Measurements from ENCODE around the gene CRIM1. TPM values are rescaled to one million over a fixed set of nuclear protein-coding genes. Genes with fewer than 3 reads are reported as not detected.

CRIM1 gene
- total RNA-seq, 1 donor from 2014 or later: 158 TPM

GRCh38 chr2:36549165-36549574 is 193.6 kb downstream of the CRIM1 start:
- peaks cover 83% of the 10 kb centered on the region for H3K36me3 ChIP-seq
- no peak overlapping the region for H3K4me3 ChIP-seq
- intact Hi-C loops (cut with DNase I): no loop called here
- DNase-seq (no peak), ATAC-seq (no peak)
- TF ChIP-seq CTCF (IDR thresholded peaks at IDR 0.05): no peak
- no peak overlapping the region for H3K27ac ChIP-seq
- H3K27me3 ChIP-seq: no peaks in the 10 kb centered on the region
- no peaks in the 10 kb centered on the region for H3K4me1 ChIP-seq
- no peaks in the 10 kb centered on the region for H3K9me3 ChIP-seq

DNA sequence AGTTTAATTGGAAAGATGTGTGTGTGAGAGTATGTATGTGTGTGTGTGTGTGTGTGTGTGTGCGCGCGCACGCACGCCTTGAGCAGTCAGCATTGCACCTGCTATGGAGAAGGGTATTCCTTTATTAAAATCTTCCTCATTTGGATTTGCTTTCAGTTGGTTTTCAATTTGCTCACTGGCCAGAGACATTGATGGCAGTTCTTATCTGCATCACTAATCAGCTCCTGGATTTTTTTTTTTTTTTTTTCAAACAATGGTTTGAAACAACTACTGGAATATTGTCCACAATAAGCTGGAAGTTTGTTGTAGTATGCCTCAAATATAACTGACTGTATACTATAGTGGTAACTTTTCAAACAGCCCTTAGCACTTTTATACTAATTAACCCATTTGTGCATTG is 194.4 kb downstream of the CRIM1 start:
- no peak for TF ChIP-seq CTCF (IDR thresholded peaks at IDR 0.05)
- H3K36me3 ChIP-seq: peaks cover 75% of the 10 kb centered on the region
- intact Hi-C loops (cut with DNase I): no loop called here

GRCh38 chr2:36553683-36554082 is 198.1 kb downstream of the CRIM1 start:
- no peak overlapping the region for H3K4me3 ChIP-seq
- ATAC-seq (peak; percentile 85), DNase-seq (no peak)
- intact Hi-C loops (cut with DNase I): no loop called here
- no peaks in the 10 kb centered on the region for H3K9me3 ChIP-seq
- no peaks in the 10 kb centered on the region for H3K27me3 ChIP-seq
- peaks cover 57% of the 10 kb centered on the region for H3K36me3 ChIP-seq
- TF ChIP-seq CTCF (IDR thresholded peaks at IDR 0.05): no peak
- H3K4me1 ChIP-seq: no peaks in the 10 kb centered on the region
- H3K27ac ChIP-seq: no peak overlapping the region

More for the DNA sequence above, 194.4 kb downstream of the CRIM1 start:
- ATAC-seq (no peak), DNase-seq (no peak)
- H3K4me1 ChIP-seq: no peaks in the 10 kb centered on the region
- no peak overlapping the region for H3K27ac ChIP-seq
- no peaks in the 10 kb centered on the region for H3K9me3 ChIP-seq
- H3K4me3 ChIP-seq: no peak overlapping the region
- no peaks in the 10 kb centered on the region for H3K27me3 ChIP-seq

DNA sequence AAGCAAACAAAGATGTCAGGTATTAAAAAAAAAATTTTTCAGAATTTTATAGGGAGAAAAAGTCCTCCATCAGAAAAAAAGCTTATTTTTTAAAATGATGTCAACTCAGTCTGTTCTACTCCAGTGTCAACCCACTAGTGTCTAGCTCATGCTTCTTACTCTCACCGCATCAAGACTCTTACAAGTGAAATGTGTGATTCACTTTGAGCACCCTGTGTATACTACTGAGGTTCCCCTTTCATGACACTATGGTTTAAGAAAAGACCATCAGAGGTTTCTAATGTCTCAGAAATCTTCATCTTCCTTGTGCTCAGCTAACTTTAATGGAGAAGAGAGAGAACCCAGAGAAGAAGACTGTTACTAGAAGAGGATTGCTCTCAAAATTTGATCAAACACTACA is 199.0 kb downstream of the CRIM1 start:
- no peak overlapping the region for H3K27ac ChIP-seq
- H3K9me3 ChIP-seq: no peaks in the 10 kb centered on the region
- no peaks in the 10 kb centered on the region for H3K4me1 ChIP-seq
- H3K27me3 ChIP-seq: no peaks in the 10 kb centered on the region
- H3K4me3 ChIP-seq: no peak overlapping the region
- intact Hi-C loops (cut with DNase I): no loop called here
- no peak for DNase-seq
- no peak for ATAC-seq
- peaks cover 48% of the 10 kb centered on the region for H3K36me3 ChIP-seq
- no peak for TF ChIP-seq CTCF (IDR thresholded peaks at IDR 0.05)

DNA sequence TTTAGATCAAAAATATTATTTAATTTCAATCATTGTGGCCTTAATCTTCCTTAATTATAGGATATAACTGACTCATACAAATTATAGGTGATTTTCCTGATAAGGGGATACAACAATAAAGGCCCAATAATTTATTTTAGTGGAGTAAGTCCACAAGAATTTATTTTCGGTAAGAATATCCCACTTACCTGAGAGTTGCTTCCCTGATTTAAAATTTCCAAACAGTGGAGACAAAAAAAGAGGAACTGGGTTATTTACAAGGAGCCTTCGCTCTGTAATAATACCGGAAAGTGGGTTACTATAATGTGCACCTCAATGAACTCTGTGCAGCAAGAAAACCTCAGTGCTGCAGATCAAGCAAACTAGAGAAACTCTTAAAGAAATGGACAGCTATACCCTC is 200.2 kb downstream of the CRIM1 start:
- Histone ChIP-seq H3K27me3 (no peaks in the 10 kb centered on the region), H3K4me1 (peaks cover 2% of the 10 kb centered on the region), H3K4me3 (no peak overlapping the region), H3K27ac (no peak overlapping the region), H3K9me3 (no peaks in the 10 kb centered on the region), H3K36me3 (peaks cover 36% of the 10 kb centered on the region)
- ATAC-seq (no peak), DNase-seq (no peak)
- TF ChIP-seq CTCF (IDR thresholded peaks at IDR 0.05): no peak
- intact Hi-C loops (cut with DNase I): no loop called here

DNA sequence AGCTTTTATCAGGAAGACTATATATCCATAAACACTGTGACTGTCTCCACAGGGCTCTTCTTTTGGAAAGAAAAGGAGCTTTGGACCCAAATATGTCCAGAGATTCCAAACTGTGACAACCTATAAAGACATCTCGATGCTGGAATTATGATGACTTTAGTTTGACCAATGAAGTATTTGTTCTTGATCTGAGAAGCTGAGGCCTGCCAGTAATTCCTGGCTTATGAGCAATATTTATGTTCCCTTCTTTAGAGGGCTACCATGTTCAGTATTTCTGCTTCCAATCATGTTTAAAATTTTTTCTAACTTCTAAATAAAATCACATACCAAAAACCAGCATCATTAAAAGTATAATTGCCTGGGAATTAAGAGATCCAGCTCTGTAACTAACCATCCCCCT is 201.3 kb downstream of the CRIM1 start:
- Histone ChIP-seq H3K27me3 (no peaks in the 10 kb centered on the region), H3K27ac (no peak overlapping the region), H3K4me3 (no peak overlapping the region), H3K9me3 (no peaks in the 10 kb centered on the region), H3K4me1 (peaks cover 12% of the 10 kb centered on the region), H3K36me3 (peaks cover 25% of the 10 kb centered on the region)
- intact Hi-C loops (cut with DNase I): no loop called here
- DNase-seq: no peak
- no peak for ATAC-seq
- TF ChIP-seq CTCF (IDR thresholded peaks at IDR 0.05): no peak
